Measurements from ENCODE around the gene GJA9. TPM values are rescaled to one million over a fixed set of nuclear protein-coding genes. Genes with fewer than 3 reads are reported as not detected.

The GJA9 gene
- total RNA-seq (not detected), polyA plus RNA-seq (not detected)
- long read RNA-seq, donor 1: 0 reads
- long read RNA-seq, donor 2: 0 reads
- long read RNA-seq, donor 3, partial matches to known transcripts: 0 of 2 reads
- long read RNA-seq, donor 3, other reads (novel, unspliced or antisense): 0 of 2 reads

DNA sequence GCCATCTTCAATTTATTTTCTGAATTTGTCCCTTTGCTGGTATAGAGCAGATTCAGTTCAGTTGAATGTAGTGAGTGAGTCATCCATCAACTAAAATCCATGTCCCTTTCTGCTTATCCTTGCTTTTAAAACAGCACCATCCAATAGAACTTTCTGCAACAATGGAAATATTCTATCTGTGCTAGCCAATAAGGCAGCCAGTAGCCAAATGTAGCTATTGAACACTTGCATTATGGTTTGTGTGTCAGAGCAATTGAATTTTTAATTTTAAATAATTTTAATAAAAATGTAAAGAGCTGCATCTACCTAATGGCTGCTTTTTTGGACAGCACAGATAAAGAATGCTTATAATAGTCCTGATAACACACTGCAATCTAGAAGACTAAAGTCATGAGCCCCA, at the start of gene GJA9:
TSS of gene GJA9 (minus strand) at position 101 of the 400 bp plus-strand sequence. CDS start 5,489 bp downstream, outside the sequence.
- DNase-seq (no peak), ATAC-seq (no peak)
- H3K9me3 ChIP-seq: no peaks in the 10 kb centered on the region
- no peaks in the 10 kb centered on the region for H3K36me3 ChIP-seq
- H3K4me3 ChIP-seq: no peak within 1 kb of the TSS
- TF ChIP-seq, protein P1, sequence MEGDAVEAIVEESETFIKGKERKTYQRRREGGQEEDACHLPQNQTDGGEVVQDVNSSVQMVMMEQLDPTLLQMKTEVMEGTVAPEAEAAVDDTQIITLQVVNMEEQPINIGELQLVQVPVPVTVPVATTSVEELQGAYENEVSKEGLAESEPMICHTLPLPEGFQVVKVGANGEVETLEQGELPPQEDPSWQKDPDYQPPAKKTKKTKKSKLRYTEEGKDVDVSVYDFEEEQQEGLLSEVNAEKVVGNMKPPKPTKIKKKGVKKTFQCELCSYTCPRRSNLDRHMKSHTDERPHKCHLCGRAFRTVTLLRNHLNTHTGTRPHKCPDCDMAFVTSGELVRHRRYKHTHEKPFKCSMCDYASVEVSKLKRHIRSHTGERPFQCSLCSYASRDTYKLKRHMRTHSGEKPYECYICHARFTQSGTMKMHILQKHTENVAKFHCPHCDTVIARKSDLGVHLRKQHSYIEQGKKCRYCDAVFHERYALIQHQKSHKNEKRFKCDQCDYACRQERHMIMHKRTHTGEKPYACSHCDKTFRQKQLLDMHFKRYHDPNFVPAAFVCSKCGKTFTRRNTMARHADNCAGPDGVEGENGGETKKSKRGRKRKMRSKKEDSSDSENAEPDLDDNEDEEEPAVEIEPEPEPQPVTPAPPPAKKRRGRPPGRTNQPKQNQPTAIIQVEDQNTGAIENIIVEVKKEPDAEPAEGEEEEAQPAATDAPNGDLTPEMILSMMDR (IDR thresholded peaks at IDR 0.05): no peak
- no peaks in the 10 kb centered on the region for H3K27me3 ChIP-seq
- intact Hi-C loops (cut with DNase I): no loop called here
- no peak within 1 kb of the TSS for H3K27ac ChIP-seq
- peaks cover 0 to 7% (median 0%) of the 10 kb centered on the region in 9 donors for H3K4me1 ChIP-seq

DNA sequence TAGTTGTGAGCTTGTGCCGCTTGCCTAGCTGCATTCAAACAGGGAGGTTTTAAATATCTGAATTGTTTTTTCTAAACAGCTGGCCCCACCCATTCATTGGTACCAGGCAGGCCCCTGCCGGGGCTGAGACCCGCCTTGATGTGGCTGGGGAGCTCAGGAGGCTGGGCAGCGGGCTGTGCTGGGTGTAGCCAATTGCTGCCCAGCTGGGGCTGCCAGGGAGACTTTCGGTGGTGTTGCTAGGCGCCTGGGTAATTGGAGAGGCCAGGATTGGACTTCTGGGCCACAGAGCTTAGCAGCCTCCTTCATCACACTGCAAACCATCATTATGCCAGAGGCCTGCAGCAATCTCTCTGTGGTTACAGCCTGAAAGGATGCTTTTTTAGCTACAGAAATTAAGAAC, 48.1 kb upstream of the GJA9 start:
- peak in 2 of 8 donors; percentile 24 to 34 for ATAC-seq
- intact Hi-C loops (cut with DNase I): no loop called here
- peak in 1 of 2 donors; percentile 14 for DNase-seq
- Histone ChIP-seq H3K27me3 (no peaks in the 10 kb centered on the region), H3K9me3 (no peaks in the 10 kb centered on the region), H3K4me3 (no peak overlapping the region), H3K36me3 (no peaks in the 10 kb centered on the region), H3K27ac (peak overlapping the region in 5 of 10 donors; percentile 27 to 62 (median 57)), H3K4me1 (no peaks in the 10 kb centered on the region)
- 81 to 84% methylated on average over 6 of the region's 6 CpGs for WGBS, 2 donors
- TF ChIP-seq, protein P1 (IDR thresholded peaks at IDR 0.05): no peak

DNA sequence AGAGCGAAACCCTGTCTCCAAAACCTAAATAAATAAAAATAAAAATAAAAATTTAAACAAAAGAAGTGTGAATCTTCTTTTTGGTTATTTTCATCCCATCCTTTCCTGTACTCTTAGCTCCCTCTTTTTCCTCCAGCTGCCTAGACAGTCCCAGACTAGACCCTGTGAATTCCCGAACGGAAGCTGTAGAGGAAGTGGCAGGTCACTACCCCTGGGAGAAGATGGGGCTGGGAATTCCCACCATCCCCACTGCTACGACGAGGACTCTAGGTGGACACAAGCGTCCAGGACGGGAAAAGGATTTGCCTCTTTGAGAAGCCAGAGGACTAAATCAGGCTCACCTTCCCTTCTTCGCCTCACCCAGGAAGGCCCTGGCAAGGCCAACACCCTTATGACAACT, 47.7 kb upstream of the GJA9 start:
- no peaks in the 10 kb centered on the region for H3K4me1 ChIP-seq
- no peaks in the 10 kb centered on the region for H3K9me3 ChIP-seq
- TF ChIP-seq, protein P1 (IDR thresholded peaks at IDR 0.05): no peak
- no peaks in the 10 kb centered on the region for H3K27me3 ChIP-seq
- ATAC-seq (peak in 7 of 8 donors; percentile 55 to 94 (median 67)), DNase-seq (peak; percentile 11 to 58)
- 62 to 72% methylated on average over 8 of the region's 8 CpGs for WGBS, 2 donors
- H3K4me3 ChIP-seq: no peak overlapping the region
- peak overlapping the region in 5 of 10 donors; percentile 27 to 62 (median 57) for H3K27ac ChIP-seq
- intact Hi-C loops (cut with DNase I): no loop called here
- no peaks in the 10 kb centered on the region for H3K36me3 ChIP-seq

DNA sequence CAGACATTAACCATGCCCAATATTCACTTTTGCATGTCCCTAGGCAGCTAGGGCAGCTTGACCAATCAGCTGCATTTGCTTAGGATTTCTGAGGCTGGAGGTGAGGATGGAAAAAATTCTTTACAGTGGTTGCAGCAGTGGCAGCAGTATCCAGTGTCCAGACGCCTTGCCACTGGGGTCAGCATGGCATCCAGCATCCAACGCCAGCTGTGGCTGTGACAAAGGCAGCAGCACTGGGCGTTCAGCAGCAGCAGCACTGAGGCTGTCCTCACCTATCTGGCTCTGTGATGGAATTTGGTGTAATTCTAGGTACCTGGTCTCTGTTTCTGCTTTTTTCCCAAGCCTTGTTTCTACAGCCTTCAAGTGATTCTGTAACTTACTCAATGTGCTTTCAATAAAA, 44.7 kb upstream of the GJA9 start:
- Histone ChIP-seq H3K27me3 (no peaks in the 10 kb centered on the region), H3K4me3 (no peak overlapping the region), H3K36me3 (no peaks in the 10 kb centered on the region), H3K9me3 (no peaks in the 10 kb centered on the region), H3K4me1 (no peaks in the 10 kb centered on the region), H3K27ac (no peak overlapping the region)
- no peak for ATAC-seq
- no peak for DNase-seq
- WGBS, 2 donors: 90 to 92% methylated on average over 3 of the region's 3 CpGs
- TF ChIP-seq, protein P1 (IDR thresholded peaks at IDR 0.05): no peak
- intact Hi-C loops (cut with DNase I): no loop called here
